GM18511 (cell line): ENCODE results near the gene SPTLC1.

Source experiments
- ATAC-seq: cut with Tn5 transposase; IDR thresholded peaks from one replicate; pipeline ENCODE4 v1.9.1; 2021; ENCODE audit warnings: mild to moderate bottlenecking, moderate library complexity; ENCODE audit not compliant: unreplicated experiment

SPTLC1 gene

GRCh38 chr9:91992461-91993041 is 122.7 kb downstream of the SPTLC1 start:
- no peak for ATAC-seq

- no peak for ATAC-seq
Observed at GRCh38 chr9:91991721-91992341, 123.4 kb downstream of the SPTLC1 start.

GRCh38 chr9:91986248-91986647 is 129.0 kb downstream of the SPTLC1 start:
- no peak for ATAC-seq

- no peak for ATAC-seq
Observed at GRCh38 chr9:91985692-91986091, 129.5 kb downstream of the SPTLC1 start.
